Glutamatergic neuron (in vitro differentiated cells): Measurements from ENCODE around the gene PCDH19. TPM values are rescaled to one million over a fixed set of nuclear protein-coding genes. Genes with fewer than 3 reads are reported as not detected.

Source experiments
- DNase-seq: peaks from one replicate; pipeline ENCODE4 v3.0.0; 2022
- H3K27ac Mint-ChIP-seq: one replicate; pipeline ENCODE4 v1.8.0; 2020; ENCODE audit warnings: mild to moderate bottlenecking, mixed read lengths, inconsistent platforms; ENCODE audit not compliant: unreplicated experiment
- H3K27me3 Mint-ChIP-seq: one replicate; pipeline ENCODE4 v1.8.0; 2020; ENCODE audit warnings: mild to moderate bottlenecking, moderate library complexity, mixed read lengths, inconsistent platforms; ENCODE audit not compliant: unreplicated experiment
- H3K36me3 Mint-ChIP-seq: one replicate; pipeline ENCODE4 v1.8.0; 2020; ENCODE audit warnings: mild to moderate bottlenecking, mixed read lengths, inconsistent platforms; ENCODE audit not compliant: unreplicated experiment
- H3K4me1 Mint-ChIP-seq: one replicate; pipeline ENCODE4 v1.8.0; 2020; ENCODE audit warnings: mild to moderate bottlenecking, low read depth, mixed read lengths, inconsistent platforms; ENCODE audit not compliant: unreplicated experiment
- H3K4me3 Mint-ChIP-seq: one replicate; pipeline ENCODE4 v1.8.0; 2020; ENCODE audit warnings: mild to moderate bottlenecking, mixed read lengths, inconsistent platforms; ENCODE audit not compliant: unreplicated experiment
- H3K9me3 Mint-ChIP-seq: one replicate; pipeline ENCODE4 v1.8.0; 2020; ENCODE audit warnings: mild to moderate bottlenecking, moderate library complexity, mixed read lengths, inconsistent platforms; ENCODE audit not compliant: unreplicated experiment
- CTCF ChIP-seq: fragments of 200-600 bp; sonication (generic); IDR thresholded peaks from one replicate; pipeline ENCODE4 v1.5.0; 2021; ENCODE audit not compliant: partially characterized antibody, unreplicated experiment
- total RNA-seq: library from RNA; stranded (reverse); fragmentation: NEBNext Ultra II Directional; extraction: Animal tissue kit (Norgen Biotek cat#: 25700); gene quantifications from one replicate; pipeline ENCODE4 v1.2.1, GENCODE V29; 2021; ENCODE audit not compliant: unreplicated experiment

Gene PCDH19
- total RNA-seq, 1 donor from 2014 or later, result 4.1 TPM

- H3K36me3 Mint-ChIP-seq, result no peaks in the 10 kb centered on the region
Measured at GRCh38 chrX:100274916-100275315, 135.2 kb downstream of the PCDH19 start.

GRCh38 chrX:100265179-100265578, 144.9 kb downstream of the PCDH19 start:
- H3K4me3 Mint-ChIP-seq, result no peak overlapping the region
- TF ChIP-seq CTCF, result no peak
- H3K36me3 Mint-ChIP-seq, result no peaks in the 10 kb centered on the region
- DNase-seq, result no peak
- H3K27me3 Mint-ChIP-seq, result no peaks in the 10 kb centered on the region
- no peaks in the 10 kb centered on the region for H3K9me3 Mint-ChIP-seq
- no peaks in the 10 kb centered on the region for H3K4me1 Mint-ChIP-seq
- H3K27ac Mint-ChIP-seq, result no peak overlapping the region

More at GRCh38 chrX:100274916-100275315, 135.2 kb downstream of the PCDH19 start:
- Mint-ChIP-seq H3K4me3 (no peak overlapping the region), H3K9me3 (peaks cover 2% of the 10 kb centered on the region), H3K27ac (no peak overlapping the region), H3K27me3 (no peaks in the 10 kb centered on the region), H3K4me1 (peaks cover 7% of the 10 kb centered on the region)
- no peak for DNase-seq
- no peak for TF ChIP-seq CTCF

GRCh38 chrX:100264200-100264599, 145.9 kb downstream of the PCDH19 start:
- no peaks in the 10 kb centered on the region for H3K27me3 Mint-ChIP-seq
- no peak overlapping the region for H3K4me3 Mint-ChIP-seq
- H3K36me3 Mint-ChIP-seq, result no peaks in the 10 kb centered on the region
- no peaks in the 10 kb centered on the region for H3K9me3 Mint-ChIP-seq
- no peak overlapping the region for H3K27ac Mint-ChIP-seq
- DNase-seq, result no peak
- no peak for TF ChIP-seq CTCF
- H3K4me1 Mint-ChIP-seq, result no peaks in the 10 kb centered on the region

GRCh38 chrX:100263650-100264049, 146.4 kb downstream of the PCDH19 start:
- no peak for DNase-seq
- Mint-ChIP-seq H3K4me3 (no peak overlapping the region), H3K27ac (no peak overlapping the region), H3K4me1 (no peaks in the 10 kb centered on the region), H3K27me3 (no peaks in the 10 kb centered on the region), H3K9me3 (no peaks in the 10 kb centered on the region), H3K36me3 (no peaks in the 10 kb centered on the region)
- no peak for TF ChIP-seq CTCF

- no peak for TF ChIP-seq CTCF
- Mint-ChIP-seq H3K4me3 (no peak overlapping the region), H3K27me3 (no peaks in the 10 kb centered on the region), H3K4me1 (no peaks in the 10 kb centered on the region), H3K9me3 (no peaks in the 10 kb centered on the region), H3K36me3 (no peaks in the 10 kb centered on the region), H3K27ac (no peak overlapping the region)
- no peak for DNase-seq
Measured at GRCh38 chrX:100248885-100249493, 161.1 kb downstream of the PCDH19 start.
